ENCODE results near the gene PIGM. TPM values are rescaled to one million over a fixed set of nuclear protein-coding genes. Genes with fewer than 3 reads are reported as not detected.

The PIGM gene
- total RNA-seq, 6 experiments from 2014 or later, result 3.3 to 4.7 (median 3.9) TPM

DNA sequence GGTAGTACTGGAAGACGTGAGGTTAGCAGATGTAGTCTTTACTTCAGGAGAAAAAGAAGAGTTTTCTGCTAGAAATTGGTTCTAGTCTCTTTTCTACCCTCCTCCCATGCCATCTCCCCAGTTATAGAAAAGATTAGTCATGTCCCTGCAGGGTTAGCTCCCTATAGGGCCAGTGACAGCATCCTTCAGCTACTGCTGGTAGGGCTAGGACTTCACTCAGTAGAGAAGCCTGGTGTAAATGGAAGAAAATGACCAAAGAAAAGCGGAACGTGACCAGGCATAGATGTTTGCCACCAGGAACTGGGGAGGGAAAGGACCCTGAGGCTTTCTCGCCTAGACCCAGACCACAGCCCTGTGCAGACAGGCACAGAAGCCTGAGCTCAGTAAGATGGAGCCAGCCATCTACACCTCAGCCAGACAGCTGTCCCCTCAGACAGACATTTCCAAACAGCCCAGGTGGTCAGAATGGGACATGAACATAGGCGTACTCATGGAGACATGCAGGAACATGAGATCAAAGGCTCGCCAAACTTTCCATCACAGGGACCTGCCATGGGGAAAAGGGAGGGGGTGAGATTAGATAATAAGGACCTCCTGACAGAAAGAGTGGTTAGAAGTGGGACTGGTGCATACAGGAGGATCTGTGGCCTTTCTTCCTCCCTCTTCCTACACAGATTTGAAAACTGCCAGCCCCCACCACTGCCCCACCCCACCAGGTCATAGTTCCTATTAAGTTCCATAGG is 54.3 kb downstream of the PIGM start:
- Histone ChIP-seq H3K27me3 (no peaks in the 10 kb centered on the region), H3K4me1 (peaks cover 0 to 3% (median 0%) of the 10 kb centered on the region in 4 donors), H3K9me3 (no peaks in the 10 kb centered on the region), H3K4me3 (no peak overlapping the region), H3K27ac (no peak overlapping the region), H3K36me3 (no peaks in the 10 kb centered on the region)
- ATAC-seq (no peak), DNase-seq (no peak)
- WGBS (ENCODE audit: insufficient coverage, low coverage, low lambda C conversion rate, missing lambda C conversion rate), result 75% methylated on average over 4 of the region's 6 CpGs
- intact Hi-C loops (cut with DNase I), result no loop called here
- TF ChIP-seq POLR2A (IDR thresholded peaks at IDR 0.05), result no peak
- TF ChIP-seq, protein P1, sequence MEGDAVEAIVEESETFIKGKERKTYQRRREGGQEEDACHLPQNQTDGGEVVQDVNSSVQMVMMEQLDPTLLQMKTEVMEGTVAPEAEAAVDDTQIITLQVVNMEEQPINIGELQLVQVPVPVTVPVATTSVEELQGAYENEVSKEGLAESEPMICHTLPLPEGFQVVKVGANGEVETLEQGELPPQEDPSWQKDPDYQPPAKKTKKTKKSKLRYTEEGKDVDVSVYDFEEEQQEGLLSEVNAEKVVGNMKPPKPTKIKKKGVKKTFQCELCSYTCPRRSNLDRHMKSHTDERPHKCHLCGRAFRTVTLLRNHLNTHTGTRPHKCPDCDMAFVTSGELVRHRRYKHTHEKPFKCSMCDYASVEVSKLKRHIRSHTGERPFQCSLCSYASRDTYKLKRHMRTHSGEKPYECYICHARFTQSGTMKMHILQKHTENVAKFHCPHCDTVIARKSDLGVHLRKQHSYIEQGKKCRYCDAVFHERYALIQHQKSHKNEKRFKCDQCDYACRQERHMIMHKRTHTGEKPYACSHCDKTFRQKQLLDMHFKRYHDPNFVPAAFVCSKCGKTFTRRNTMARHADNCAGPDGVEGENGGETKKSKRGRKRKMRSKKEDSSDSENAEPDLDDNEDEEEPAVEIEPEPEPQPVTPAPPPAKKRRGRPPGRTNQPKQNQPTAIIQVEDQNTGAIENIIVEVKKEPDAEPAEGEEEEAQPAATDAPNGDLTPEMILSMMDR (IDR thresholded peaks at IDR 0.05), result no peak

Other genes with a start within 250 kb of the PIGM start
- under 1 TPM in 4 of 6 experiments, not detected in 2; 0.40 to 0.62 (median 0.51) TPM for gene FCRL6, start 229.6 kb downstream of the PIGM start, total RNA-seq
- gene SLAMF8, start 205.1 kb downstream of the PIGM start, total RNA-seq, result 1 to 10 TPM in 5 of 6 experiments, under 1 TPM in 1; 0.33 to 5.7 (median 2.5) TPM
- not detected for gene VSIG8, start 169.3 kb downstream of the PIGM start, total RNA-seq
- gene CFAP45, start 131.8 kb downstream of the PIGM start, total RNA-seq, result not detected
- gene TAGLN2, start 106.5 kb downstream of the PIGM start, total RNA-seq, result 100 to 1,000 TPM in 3 of 6 experiments, 10 to 100 TPM in 3; 53.2 to 200 (median 117) TPM
- gene IGSF9, start 86.4 kb downstream of the PIGM start, total RNA-seq, result 10 to 100 TPM in 5 of 6 experiments, 1 to 10 TPM in 1; 2.2 to 53.7 (median 16.6) TPM
- gene SLAMF9, start 77.8 kb downstream of the PIGM start, total RNA-seq, result 1 to 10 TPM in 3 of 6 experiments, under 1 TPM in 1, not detected in 2; 0.68 to 2.2 (median 1.6) TPM
- 1 to 10 TPM in 2 of 6 experiments, under 1 TPM in 3, not detected in 1; 0.23 to 3.1 (median 0.31) TPM for gene KCNJ10, start 38.2 kb upstream of the PIGM start, total RNA-seq
- gene KCNJ9, start 49.5 kb upstream of the PIGM start, total RNA-seq, result not detected
- gene IGSF8, start 66.6 kb upstream of the PIGM start, total RNA-seq, result 10 to 100 TPM; 27.5 to 45.7 (median 29.4) TPM
- 1 to 10 TPM in 1 of 6 experiments, under 1 TPM in 5; 0.22 to 1.7 (median 0.36) TPM for gene ATP1A2, start 83.8 kb upstream of the PIGM start, total RNA-seq
- gene ATP1A4, start 119.6 kb upstream of the PIGM start, total RNA-seq, result not detected
- under 1 TPM in 1 of 6 experiments, not detected in 5; 0.25 TPM for gene CASQ1, start 158.6 kb upstream of the PIGM start, total RNA-seq
- gene PEA15, start 173.4 kb upstream of the PIGM start, total RNA-seq, result 10 to 100 TPM; 11.5 to 45.7 (median 18.0) TPM
- gene DCAF8, start 230.6 kb upstream of the PIGM start, total RNA-seq, result 100 to 1,000 TPM in 4 of 6 experiments, 10 to 100 TPM in 2; 80.2 to 137 (median 110) TPM

Data from right lobe of liver (tissue), 6 donors.